Measurements from ENCODE around the gene TP53AIP1.

DNA sequence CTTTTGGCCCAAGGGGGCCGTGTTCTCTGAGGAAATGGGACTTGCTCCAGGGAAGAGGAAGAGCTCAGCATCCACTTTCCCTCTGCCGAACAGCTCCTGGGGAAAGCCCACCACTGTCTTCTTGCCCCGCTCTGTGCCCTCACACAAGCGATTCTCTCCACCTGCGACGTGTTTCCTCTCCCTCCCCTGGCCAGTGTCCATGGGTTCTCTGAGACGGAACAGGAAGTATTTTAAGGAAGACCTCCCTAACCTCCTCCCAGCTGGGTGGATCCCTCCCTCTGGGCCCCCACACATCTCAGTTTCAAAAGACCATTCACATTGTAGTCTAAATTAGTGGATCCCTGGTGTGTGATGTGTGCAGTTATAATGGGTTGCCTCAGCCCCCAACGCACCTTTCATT is 1.6 kb downstream of the TP53AIP1 start:
- TF ChIP-seq EP300 (IDR thresholded peaks at IDR 0.05) (no peak), POLR2A (IDR thresholded peaks at IDR 0.05) (no peak), POLR2AphosphoS5 (IDR thresholded peaks at IDR 0.05) (no peak)
- TF ChIP-seq, protein P1, sequence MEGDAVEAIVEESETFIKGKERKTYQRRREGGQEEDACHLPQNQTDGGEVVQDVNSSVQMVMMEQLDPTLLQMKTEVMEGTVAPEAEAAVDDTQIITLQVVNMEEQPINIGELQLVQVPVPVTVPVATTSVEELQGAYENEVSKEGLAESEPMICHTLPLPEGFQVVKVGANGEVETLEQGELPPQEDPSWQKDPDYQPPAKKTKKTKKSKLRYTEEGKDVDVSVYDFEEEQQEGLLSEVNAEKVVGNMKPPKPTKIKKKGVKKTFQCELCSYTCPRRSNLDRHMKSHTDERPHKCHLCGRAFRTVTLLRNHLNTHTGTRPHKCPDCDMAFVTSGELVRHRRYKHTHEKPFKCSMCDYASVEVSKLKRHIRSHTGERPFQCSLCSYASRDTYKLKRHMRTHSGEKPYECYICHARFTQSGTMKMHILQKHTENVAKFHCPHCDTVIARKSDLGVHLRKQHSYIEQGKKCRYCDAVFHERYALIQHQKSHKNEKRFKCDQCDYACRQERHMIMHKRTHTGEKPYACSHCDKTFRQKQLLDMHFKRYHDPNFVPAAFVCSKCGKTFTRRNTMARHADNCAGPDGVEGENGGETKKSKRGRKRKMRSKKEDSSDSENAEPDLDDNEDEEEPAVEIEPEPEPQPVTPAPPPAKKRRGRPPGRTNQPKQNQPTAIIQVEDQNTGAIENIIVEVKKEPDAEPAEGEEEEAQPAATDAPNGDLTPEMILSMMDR (IDR thresholded peaks at IDR 0.05): no peak

All from sigmoid colon (tissue), 4 donors.